ENCODE results near the gene GSTT2B. TPM values are rescaled to one million over a fixed set of nuclear protein-coding genes. Genes with fewer than 3 reads are reported as not detected.
"Not testable (repeated sequence)": the region's sequence is repeated elsewhere in the genome, so short reads cannot be mapped to it uniquely, and the experiment has no call there.

Gene GSTT2B
- total RNA-seq, 1 donor from 2014 or later = not detected

DNA sequence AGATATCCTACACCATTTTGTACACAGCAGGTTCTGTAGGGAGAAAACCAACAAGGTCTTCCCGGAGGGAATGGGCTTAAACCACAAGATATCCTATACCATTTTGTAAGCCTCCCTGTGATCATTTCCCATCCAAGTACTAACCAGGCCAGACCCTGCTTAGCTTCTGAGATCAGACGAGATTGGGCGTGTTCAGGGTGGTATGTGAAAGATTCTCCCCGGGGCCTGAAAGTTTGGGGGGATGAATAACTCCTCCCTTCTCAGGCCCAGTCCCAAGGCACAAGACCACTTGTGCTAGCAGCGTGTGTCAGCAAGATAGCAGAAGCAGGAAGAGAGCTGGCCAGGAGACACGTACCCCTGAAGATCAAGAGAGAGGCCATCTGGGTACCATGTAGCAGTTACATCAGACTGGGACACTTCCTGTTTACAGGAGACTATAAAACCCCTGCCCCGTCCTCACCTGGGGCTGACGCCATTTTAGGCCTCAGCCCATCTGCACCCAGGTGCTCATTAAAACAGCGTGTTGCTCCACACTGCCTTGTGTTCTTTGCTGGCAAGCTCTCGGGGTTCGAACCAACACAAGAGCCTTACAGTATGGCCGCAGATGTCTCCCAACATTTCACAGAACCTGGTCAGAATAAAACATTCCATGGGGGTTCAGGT is 49.5 kb downstream of the GSTT2B start:
- Mint-ChIP-seq H3K36me3 (ENCODE audit: low read depth) (peaks cover 2% of the 10 kb centered on the region), H3K4me1 (peaks cover 29% of the 10 kb centered on the region), H3K27ac (no peak overlapping the region), H3K4me3 (no peak overlapping the region), H3K27me3 (no peaks in the 10 kb centered on the region), H3K9me3 (no peaks in the 10 kb centered on the region)
- intact Hi-C loops (cut with micrococcal nuclease) = loop anchor here (5.0 to 10.0 kb wide), 6 partner anchors 54 to 523 kb away; partner anchors contain the start of genes CABIN1, DDT, SLC2A11 and SMARCB1
- CTCF ChIA-PET = no interaction called here
- ATAC-seq (ENCODE audit: low read depth) = no peak
- TF ChIP-seq, protein P1, sequence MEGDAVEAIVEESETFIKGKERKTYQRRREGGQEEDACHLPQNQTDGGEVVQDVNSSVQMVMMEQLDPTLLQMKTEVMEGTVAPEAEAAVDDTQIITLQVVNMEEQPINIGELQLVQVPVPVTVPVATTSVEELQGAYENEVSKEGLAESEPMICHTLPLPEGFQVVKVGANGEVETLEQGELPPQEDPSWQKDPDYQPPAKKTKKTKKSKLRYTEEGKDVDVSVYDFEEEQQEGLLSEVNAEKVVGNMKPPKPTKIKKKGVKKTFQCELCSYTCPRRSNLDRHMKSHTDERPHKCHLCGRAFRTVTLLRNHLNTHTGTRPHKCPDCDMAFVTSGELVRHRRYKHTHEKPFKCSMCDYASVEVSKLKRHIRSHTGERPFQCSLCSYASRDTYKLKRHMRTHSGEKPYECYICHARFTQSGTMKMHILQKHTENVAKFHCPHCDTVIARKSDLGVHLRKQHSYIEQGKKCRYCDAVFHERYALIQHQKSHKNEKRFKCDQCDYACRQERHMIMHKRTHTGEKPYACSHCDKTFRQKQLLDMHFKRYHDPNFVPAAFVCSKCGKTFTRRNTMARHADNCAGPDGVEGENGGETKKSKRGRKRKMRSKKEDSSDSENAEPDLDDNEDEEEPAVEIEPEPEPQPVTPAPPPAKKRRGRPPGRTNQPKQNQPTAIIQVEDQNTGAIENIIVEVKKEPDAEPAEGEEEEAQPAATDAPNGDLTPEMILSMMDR (IDR thresholded peaks at IDR 0.05) = no peak
- no peak for DNase-seq
- POLR2A ChIA-PET = interaction anchor here (0.6 to 0.7 kb wide), 2 partner anchors 8 to 24 kb away, joined by 3 read pairs; no protein-coding TSS in a partner anchor

DNA sequence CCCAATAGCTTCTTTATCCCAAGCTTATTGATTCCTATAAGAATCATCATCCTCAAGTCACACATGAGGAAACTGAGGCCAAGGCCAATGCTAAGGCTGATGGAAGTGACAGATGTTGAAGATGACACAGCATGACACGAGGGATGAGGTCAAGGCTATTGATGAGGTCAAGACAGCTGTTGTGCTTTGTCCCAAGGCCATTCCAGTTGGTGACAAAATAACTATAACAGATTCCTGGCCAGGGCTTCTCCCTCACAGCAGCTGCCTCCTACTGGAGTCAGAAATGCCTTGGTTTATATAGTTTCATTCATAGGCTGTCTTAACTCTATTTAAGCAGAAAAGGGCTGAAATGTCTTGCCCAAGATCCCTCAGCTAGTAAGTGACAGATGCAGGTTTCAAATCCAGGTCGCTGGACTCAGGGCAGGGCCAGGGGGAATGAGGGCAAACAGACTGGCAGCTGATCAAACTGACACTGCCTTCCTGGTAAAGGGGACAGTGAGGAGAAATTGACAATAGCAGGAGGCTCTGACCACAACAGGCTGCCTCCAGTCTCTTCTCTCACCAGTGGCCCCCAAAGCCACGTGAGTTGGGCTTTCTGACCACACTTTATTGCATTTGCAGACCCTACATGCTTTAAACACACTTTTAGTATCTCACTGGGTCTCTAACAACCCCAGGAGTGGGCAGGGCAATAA is 50.4 kb downstream of the GSTT2B start:
- TF ChIP-seq, protein P1 (IDR thresholded peaks at IDR 0.05) = no peak
- H3K27ac Mint-ChIP-seq = no peak overlapping the region
- H3K4me3 Mint-ChIP-seq = no peak overlapping the region
- no peaks in the 10 kb centered on the region for H3K27me3 Mint-ChIP-seq
- DNase-seq (no peak), ATAC-seq (ENCODE audit: low read depth) (no peak)
- ChIA-PET CTCF (interaction anchor here (0.6 kb wide), 1 partner anchor 173 kb away, joined by 3 read pairs; no protein-coding TSS in a partner anchor), POLR2A (interaction anchor here (0.6 to 1.7 kb wide), 4 partner anchors 9 to 332 kb away, joined by 3 to 5 read pairs (median 3); partner anchors contain the start of gene MIF)
- intact Hi-C loops (cut with micrococcal nuclease) = loop anchor here (5.0 to 10.0 kb wide), 6 partner anchors 53 to 524 kb away; partner anchors contain the start of genes CABIN1, DDT, SLC2A11 and SMARCB1
- H3K4me1 Mint-ChIP-seq = peaks cover 26% of the 10 kb centered on the region
- H3K9me3 Mint-ChIP-seq = no peaks in the 10 kb centered on the region
- H3K36me3 Mint-ChIP-seq (ENCODE audit: low read depth) = peaks cover 2% of the 10 kb centered on the region

DNA sequence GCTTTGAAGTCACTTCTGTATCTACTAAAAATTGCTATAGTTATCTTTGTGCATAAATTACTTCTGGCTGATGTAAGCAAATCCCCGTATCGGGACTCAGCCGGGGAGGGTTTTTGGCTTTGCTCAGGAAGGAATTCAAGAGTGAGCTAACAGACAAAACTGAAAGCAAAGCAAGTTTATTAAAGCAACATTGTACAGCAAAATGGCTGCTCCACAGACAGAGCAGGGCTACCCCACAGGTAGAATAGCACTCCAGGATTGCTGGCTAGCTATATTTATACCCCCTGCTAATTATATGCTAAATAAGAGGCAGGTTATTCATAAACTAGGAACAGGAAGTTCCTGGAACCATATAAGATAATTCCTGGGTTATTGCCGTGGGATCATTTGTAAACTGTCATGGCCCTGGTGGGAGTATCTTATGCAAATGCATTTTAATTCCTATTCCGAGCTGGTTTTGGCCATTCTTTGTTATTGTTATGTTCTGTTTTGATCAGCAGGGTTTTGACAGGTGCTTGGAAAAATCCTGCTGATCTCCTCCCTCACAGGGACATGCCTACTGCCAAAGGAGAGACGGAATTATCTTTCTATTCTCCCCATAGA is 51.6 kb downstream of the GSTT2B start:
- TF ChIP-seq, protein P1 (IDR thresholded peaks at IDR 0.05) = no peak
- POLR2A ChIA-PET = interaction anchor here (0.9 to 1.7 kb wide), 2 partner anchors 13 to 15 kb away, joined by 3 to 5 read pairs; partner anchors contain the start of gene MIF
- no peak overlapping the region for H3K27ac Mint-ChIP-seq
- H3K9me3 Mint-ChIP-seq = no peaks in the 10 kb centered on the region
- peaks cover 14% of the 10 kb centered on the region for H3K4me1 Mint-ChIP-seq
- CTCF ChIA-PET = no interaction called here
- DNase-seq (no peak), ATAC-seq (ENCODE audit: low read depth) (no peak)
- intact Hi-C loops (cut with micrococcal nuclease) = no loop called here
- H3K36me3 Mint-ChIP-seq (ENCODE audit: low read depth) = peaks cover 2% of the 10 kb centered on the region
- no peaks in the 10 kb centered on the region for H3K27me3 Mint-ChIP-seq
- no peak overlapping the region for H3K4me3 Mint-ChIP-seq

DNA sequence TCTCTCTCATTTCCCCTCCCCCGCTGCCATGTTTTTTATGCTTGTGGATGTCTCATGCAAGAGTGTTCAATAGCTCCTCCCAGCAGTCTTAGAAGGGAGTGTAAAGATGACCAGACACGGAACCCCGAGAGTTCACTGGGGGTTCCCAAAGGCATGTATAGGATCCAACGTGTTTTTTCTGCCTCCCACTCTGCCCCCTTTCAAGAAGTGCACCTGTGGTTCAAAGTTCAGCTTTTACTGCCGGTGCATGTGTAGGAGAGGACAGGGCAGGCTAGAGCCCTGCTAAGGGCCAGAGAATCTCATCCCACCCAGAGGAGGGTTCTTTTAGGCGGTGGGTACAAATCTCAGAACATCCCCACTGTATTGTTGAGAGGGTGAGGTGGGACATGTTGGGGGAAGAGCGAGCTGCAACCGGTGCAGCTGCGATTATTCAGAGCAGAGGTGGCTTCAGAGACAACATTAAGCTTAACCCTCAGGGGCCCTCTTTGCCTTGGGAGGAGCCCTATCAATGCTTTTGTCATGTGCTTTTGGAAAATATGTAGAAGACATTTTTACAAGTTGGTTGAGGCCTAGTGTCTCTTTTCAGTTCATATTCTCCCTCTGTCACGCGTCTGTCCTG is 52.3 kb downstream of the GSTT2B start:
- Mint-ChIP-seq H3K4me3 (no peak overlapping the region), H3K4me1 (peaks cover 7% of the 10 kb centered on the region), H3K27me3 (no peaks in the 10 kb centered on the region), H3K9me3 (no peaks in the 10 kb centered on the region), H3K36me3 (ENCODE audit: low read depth) (peaks cover 1% of the 10 kb centered on the region), H3K27ac (no peak overlapping the region)
- intact Hi-C loops (cut with micrococcal nuclease) = no loop called here
- TF ChIP-seq, protein P1 (IDR thresholded peaks at IDR 0.05) = no peak
- DNase-seq (no peak), ATAC-seq (ENCODE audit: low read depth) (no peak)
- ChIA-PET POLR2A (interaction anchor here (1.1 kb wide), 1 partner anchor 15 kb away, joined by 3 read pairs; the partner anchor contains the start of gene MIF), CTCF (no interaction called here)

DNA sequence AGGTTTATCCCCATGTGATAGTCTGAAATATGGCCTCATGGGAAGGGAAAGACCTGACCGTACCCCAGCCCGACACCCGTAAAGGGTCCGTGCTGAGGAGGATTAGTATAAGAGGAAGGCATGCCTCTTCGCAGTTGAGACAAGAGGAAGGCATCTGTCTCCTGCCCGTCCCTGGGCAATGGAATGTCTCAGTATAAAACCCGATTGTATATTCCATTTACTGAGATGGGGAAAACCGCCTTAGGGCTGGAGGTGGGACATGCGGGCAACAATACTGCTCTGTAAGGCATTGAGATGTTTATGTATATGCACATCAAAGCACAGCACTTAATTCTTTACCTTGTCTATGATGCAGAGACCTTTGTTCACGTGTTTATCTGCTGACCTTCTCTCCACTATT is 53.6 kb downstream of the GSTT2B start:
- H3K4me1 Mint-ChIP-seq; H3K4me3 Mint-ChIP-seq; POLR2A ChIA-PET; ATAC-seq (ENCODE audit: low read depth); DNase-seq; H3K27me3 Mint-ChIP-seq; H3K27ac Mint-ChIP-seq; H3K9me3 Mint-ChIP-seq; CTCF ChIA-PET; intact Hi-C loops (cut with micrococcal nuclease); H3K36me3 Mint-ChIP-seq (ENCODE audit: low read depth): not testable (repeated sequence)

Other genes starting within 250 kb of the GSTT2B start
- 4.0 and 4.9 TPM in 2 replicates for gene ZNF70, start 210.1 kb downstream of the GSTT2B start, total RNA-seq
- 15.0 and 15.9 TPM in 2 replicates for gene VPREB3, start 206.8 kb downstream of the GSTT2B start, total RNA-seq
- 0.31 and 0.37 TPM in 2 replicates for gene C22orf15, start 198.2 kb downstream of the GSTT2B start, total RNA-seq
- 63.4 and 68.8 TPM in 2 replicates for gene CHCHD10, start 193.2 kb downstream of the GSTT2B start, total RNA-seq
- 3.6 TPM in 2 replicates for gene MMP11, start 188.3 kb downstream of the GSTT2B start, total RNA-seq
- 156 and 161 TPM in 2 replicates for gene SMARCB1, start 174.2 kb downstream of the GSTT2B start, total RNA-seq
- gene DERL3, start 122.2 kb downstream of the GSTT2B start, total RNA-seq = 15.4 and 18.3 TPM in 2 replicates
- gene SLC2A11, start 103.3 kb downstream of the GSTT2B start, total RNA-seq = 24.0 and 30.2 TPM in 2 replicates
- 308 and 349 TPM in 2 replicates for gene MIF, start 66.8 kb downstream of the GSTT2B start, total RNA-seq
- 2.4 and 3.1 TPM in 2 replicates for gene DDTL, start 5.7 kb upstream of the GSTT2B start, total RNA-seq
- 107 and 113 TPM in 2 replicates for gene DDT, start 13.2 kb upstream of the GSTT2B start, total RNA-seq
- gene GSTT2, start 18.9 kb upstream of the GSTT2B start, total RNA-seq = not detected in 2 replicates
- gene GSTT4, start 44.3 kb upstream of the GSTT2B start, total RNA-seq = not detected in 2 replicates
- 56.9 and 65.4 TPM in 2 replicates for gene CABIN1, start 50.1 kb upstream of the GSTT2B start, total RNA-seq
- gene SUSD2, start 220.3 kb upstream of the GSTT2B start, total RNA-seq = 0.39 and 0.93 TPM in 2 replicates

Measured in activated B cell treated with CpG ODN at 0.5 μM for 24 hours (primary cell).